Heart right ventricle (tissue), 16 donors: ENCODE measurements around the gene ST8SIA5. TPM values are rescaled to one million over a fixed set of nuclear protein-coding genes. Genes with fewer than 3 reads are reported as not detected.

Experiments used
- ATAC-seq, 8 donors: fragments of 200-7000 bp; cut with Tn5 transposase; one replicate each; pipeline ENCODE4 v1.9.1; 2020; ENCODE audit warnings: mild to moderate bottlenecking in 8 of 8, moderate library complexity in 8 of 8, moderate number of reproducible peaks in 1 of 8
- DNase-seq, 2 donors: peaks; one replicate each; pipeline ENCODE4 v3.0.0-alpha.2; 2020
- H3K27ac ChIP-seq, 10 donors: fragments of 200-600 bp; sonication (generic) in 2 of 10; one replicate each; pipeline versions ENCODE4 v1.5.0 to v1.8.0; 2020 to 2022; ENCODE audit warnings: mild to moderate bottlenecking in 3 of 10
- H3K27me3 ChIP-seq, 7 donors: fragments of 200-600 bp; one replicate each; pipeline ENCODE4 v1.8.0; 2021 to 2022; ENCODE audit warnings: mild to moderate bottlenecking in 2 of 7
- H3K36me3 ChIP-seq, 9 donors: fragments of 200-600 bp; sonication (generic) in 1 of 9; one replicate each; pipeline versions ENCODE4 v1.5.0 to v1.8.0; 2020 to 2022; ENCODE audit warnings: mild to moderate bottlenecking in 2 of 9
- H3K4me1 ChIP-seq, 9 donors: fragments of 200-600 bp; sonication (generic) in 1 of 9; one replicate each; pipeline versions ENCODE4 v1.5.0 to v1.8.0; 2020 to 2022; ENCODE audit warnings: mild to moderate bottlenecking in 4 of 9
- H3K4me3 ChIP-seq, 10 donors: fragments of 200-600 bp; sonication (generic) in 2 of 10; one replicate each; pipeline versions ENCODE4 v1.5.0 to v1.8.0; 2020 to 2022; ENCODE audit warnings: mild to moderate bottlenecking in 7 of 10, moderate library complexity in 2 of 10
- H3K9me3 ChIP-seq, 11 donors: fragments of 200-600 bp in 10 of 11; sonication (generic) in 2 of 11; one replicate each; pipeline versions ENCODE4 v1.5.0 to v1.8.0; 2013 to 2022; ENCODE audit warnings: mild to moderate bottlenecking in 2 of 11, control low read depth in 1 of 11, moderate library complexity in 1 of 11
- CTCF ChIP-seq, 9 donors: fragments of 200-600 bp; sonication (generic) in 2 of 9; IDR thresholded peaks; one replicate each; pipeline versions ENCODE4 v1.5.0 to v1.8.0; 2021 to 2022; ENCODE audit warnings: antibody characterized with exemption in 9 of 9, mild to moderate bottlenecking in 5 of 9, moderate library complexity in 1 of 9
- WGBS, 2 donors: extraction: QIAGEN DNeasy Blood & Tissue Kit; methylation state at CpG; one replicate each; pipeline ENCODE4 v1.1.7; 2013; ENCODE audit warnings: inconsistent platforms in 1 of 2; 5-methylcytosine and 5-hydroxymethylcytosine counted together
- intact Hi-C, 10 donors: fragments of 100-400 bp; cut with DNase I; formaldehyde crosslinking; loops; one replicate each; pipeline versions ENCODE4 v1.11.1 to v1.14.2; 2022
- polyA plus RNA-seq, 2 donors: library from polyadenylated mRNA; stranded (reverse); fragments of 200-250 nt; gene quantifications; one replicate each; pipeline ENCODE4 v1.2.3, GENCODE V29; 2013
- total RNA-seq, 10 donors: library from RNA; stranded (reverse); fragmentation: NEBNext Ultra II Directional in 3 of 10; extraction: Animal tissue kit (Norgen Biotek cat#: 25700) in 3 of 10; gene quantifications; one replicate each; pipeline versions ENCODE4 v1.2.1 to v1.2.4, GENCODE V29; 2021 to 2023
- donor health status: Arrhythmogenic right ventricular cardiomyopathy.
- donor health status: ischemic (EF 13 %, LVEDD 7.1; RV severe dilation, severe dysfunction).
- donor health status: healthy with polysubstance abuse.
- donor health status: DM: no; HTN: yes; CAD: no.
- donor health status: DM: no; HTN: no; CAD: no.
- donor health status: ischemic (EF 25% LVEDD 6.9; RV normal size, moderate dysfunction).
- donor health status: ischemic (EF 25% LVEDD 5.7; RV mildly dilated, moderate dysfunction).
- donor health status: healthy.
- donor health status: DM: yes; HTN: yes; CAD: no.
- donor health status: Ischemic cardiomyopathy.
- donor health status: ischemic (EF 35%, LVEDD 5.7; RV mildly dilated, moderate dysfunction).
- donor health status: nonischemic (EF 11% LVEDD 7.7; RV severe dilation, severe dysfunction).
- donor health status: DM: yes; HTN: yes; CAD: no.
- donor health status: PGD.
- donor health status: ischemic (EF 29% LVEDD 5.4; RV normal size, mild dysfunction).
- donor health status: nonischemic (EF 23%, LVEDD 6.1; RV moderate dilation, normal function).

ST8SIA5 gene
- total and polyA plus RNA-seq, 12 donors = 1.0 to 16.8 (median 5.1) TPM

DNA sequence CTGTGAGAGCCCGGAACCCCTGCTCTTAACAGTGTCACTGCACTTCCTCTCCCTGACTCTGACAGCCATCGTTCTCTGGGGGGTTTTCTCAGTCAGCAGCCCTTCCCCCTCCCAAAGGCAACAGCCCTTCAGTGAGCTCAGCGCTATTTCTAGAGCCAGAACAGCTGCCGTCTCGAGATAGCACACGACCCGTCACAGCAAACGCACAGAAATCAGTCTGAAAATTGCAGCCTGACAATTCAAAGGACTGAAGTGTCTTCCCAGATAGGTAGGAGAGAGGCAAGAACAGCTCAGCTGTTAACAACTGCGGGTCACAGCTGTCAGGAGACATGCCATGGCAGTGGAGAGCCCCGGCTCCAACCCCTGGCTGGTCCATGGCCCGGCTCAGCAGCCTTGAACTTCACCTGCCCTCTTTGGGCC, 45.4 kb downstream of the ST8SIA5 start:
- ATAC-seq = peak; percentile 64 to 94 (median 86)
- Histone ChIP-seq H3K27ac (peak overlapping the region in 7 of 10 donors; percentile 63 to 87 (median 84)), H3K4me3 (no peak overlapping the region), H3K4me1 (peaks cover 7 to 36% (median 20%) of the 10 kb centered on the region in 9 donors), H3K36me3 (no peaks in the 10 kb centered on the region), H3K9me3 (no peaks in the 10 kb centered on the region), H3K27me3 (no peaks in the 10 kb centered on the region)
- intact Hi-C loops = loop anchor here in 3 of 10 donors (5.0 kb wide), 2 partner anchors 46 to 49 kb away; partner anchors contain the start of gene ST8SIA5 (in 2 of the 3)
- 7 to 9% methylated on average over 11 of the region's 11 CpGs for WGBS, 2 donors
- TF ChIP-seq CTCF (IDR thresholded peaks at IDR 0.05) = no peak
- DNase-seq = peak in 1 of 2 donors; percentile 68

DNA sequence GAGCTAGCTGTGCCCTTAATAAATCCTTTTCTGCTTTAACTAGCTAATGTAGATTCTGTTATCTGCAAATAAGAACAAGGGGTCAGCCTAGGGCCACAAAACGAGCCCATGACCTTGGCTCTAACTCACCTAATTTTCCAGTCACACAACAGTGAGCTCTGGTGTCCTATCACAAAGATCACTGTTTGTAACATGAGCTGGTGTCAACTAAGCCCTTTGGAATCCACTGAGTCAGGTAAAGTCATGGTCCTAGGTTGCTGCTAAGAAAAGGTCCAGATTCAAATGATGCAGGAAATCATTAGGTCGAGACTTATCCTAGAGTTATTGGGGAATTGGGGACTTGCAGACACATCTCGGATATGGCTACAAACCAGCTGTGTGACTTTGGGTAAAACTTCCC, 49.9 kb downstream of the ST8SIA5 start:
- intact Hi-C loops = no loop called here
- ATAC-seq (no peak), DNase-seq (no peak)
- H3K4me1 ChIP-seq = peaks cover 3 to 20% (median 13%) of the 10 kb centered on the region in 9 donors
- H3K27ac ChIP-seq = no peak overlapping the region
- TF ChIP-seq CTCF (IDR thresholded peaks at IDR 0.05) = no peak
- H3K9me3 ChIP-seq = no peaks in the 10 kb centered on the region
- no peaks in the 10 kb centered on the region for H3K36me3 ChIP-seq
- no peak overlapping the region for H3K4me3 ChIP-seq
- no peaks in the 10 kb centered on the region for H3K27me3 ChIP-seq
- 64 to 68% methylated on average over 3 of the region's 3 CpGs for WGBS, 2 donors

DNA sequence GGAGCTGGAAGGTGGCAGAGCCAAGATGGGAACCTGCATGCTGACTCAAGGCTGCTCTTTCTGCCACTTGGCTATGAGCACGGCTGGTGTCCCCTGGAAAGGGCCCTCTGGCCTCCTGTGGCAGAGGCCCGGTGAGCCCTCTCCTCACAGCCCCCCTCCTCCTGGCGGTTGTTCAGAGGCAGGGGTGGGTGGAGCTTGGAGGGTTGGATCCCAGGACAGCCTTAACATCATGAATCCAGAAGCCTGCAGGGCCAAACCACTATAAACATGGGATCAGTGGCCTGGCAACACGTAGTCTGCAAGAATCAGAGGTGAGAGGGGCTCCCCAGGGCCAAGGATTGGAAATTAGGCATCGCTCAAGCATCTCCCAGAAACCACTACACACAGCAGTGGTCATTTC, 51.3 kb downstream of the ST8SIA5 start:
- 63 to 68% methylated on average over 5 of the region's 5 CpGs for WGBS, 2 donors
- Histone ChIP-seq H3K4me3 (no peak overlapping the region), H3K9me3 (no peaks in the 10 kb centered on the region), H3K36me3 (no peaks in the 10 kb centered on the region), H3K4me1 (peaks cover 0 to 7% (median 1%) of the 10 kb centered on the region in 9 donors), H3K27me3 (no peaks in the 10 kb centered on the region), H3K27ac (no peak overlapping the region)
- DNase-seq (no peak), ATAC-seq (no peak)
- TF ChIP-seq CTCF (IDR thresholded peaks at IDR 0.05) = no peak
- intact Hi-C loops = no loop called here

DNA sequence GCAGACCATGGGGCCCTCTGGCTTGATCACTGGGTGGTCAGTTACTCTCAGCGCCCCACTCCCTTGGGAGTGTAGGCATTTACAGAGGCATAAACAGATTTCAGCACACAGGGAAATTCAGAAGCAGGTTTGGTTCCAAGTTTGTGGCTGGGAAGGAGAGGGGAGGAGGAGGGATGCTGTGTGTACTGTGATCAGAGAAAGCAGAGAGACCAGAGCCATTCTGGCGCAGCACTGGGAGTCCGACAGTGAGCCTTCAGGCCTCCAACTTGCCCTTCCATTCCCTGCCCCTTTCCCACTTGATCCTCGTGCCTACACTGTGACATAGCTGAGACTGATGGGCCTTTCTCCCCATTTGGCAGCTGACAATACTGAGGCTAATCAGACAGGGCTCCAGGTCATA, 52.0 kb downstream of the ST8SIA5 start:
- H3K9me3 ChIP-seq = no peaks in the 10 kb centered on the region
- H3K4me3 ChIP-seq = no peak overlapping the region
- no peaks in the 10 kb centered on the region for H3K36me3 ChIP-seq
- H3K27ac ChIP-seq = no peak overlapping the region
- no peak for DNase-seq
- no peaks in the 10 kb centered on the region for H3K27me3 ChIP-seq
- WGBS, 2 donors = 87 to 88% methylated on average over 4 of the region's 4 CpGs
- H3K4me1 ChIP-seq = peaks cover 0 to 5% (median 0%) of the 10 kb centered on the region in 9 donors
- ATAC-seq = no peak
- intact Hi-C loops = no loop called here
- no peak for TF ChIP-seq CTCF (IDR thresholded peaks at IDR 0.05)
